ENCODE results near the gene MT1F.
A peak's percentile ranks its signal among the peaks of the same experiment; 100 is the strongest.

Gene MT1F

GRCh38 chr16:56611281-56611833, 46.4 kb upstream of the MT1F start:
- peak; percentile 55 for DNase-seq (ENCODE audit: low read depth)
- H3K4me3 ChIP-seq (ENCODE audit: low read length), result no peak overlapping the region
- TF ChIP-seq CTCF (conservative IDR thresholded peaks at IDR 0.05; ENCODE audit: low read length), result no peak

- no peak for DNase-seq (ENCODE audit: low read depth)
- no peak overlapping the region for H3K4me3 ChIP-seq (ENCODE audit: low read length)
- TF ChIP-seq CTCF (conservative IDR thresholded peaks at IDR 0.05; ENCODE audit: low read length), result no peak
These were observed 44.1 kb upstream of the MT1F start for GRCh38 chr16:56613706-56614105.

GRCh38 chr16:56614549-56614991, 43.2 kb upstream of the MT1F start:
- TF ChIP-seq CTCF (conservative IDR thresholded peaks at IDR 0.05; ENCODE audit: low read length), result no peak
- DNase-seq (ENCODE audit: low read depth), result peak; percentile 64
- H3K4me3 ChIP-seq (ENCODE audit: low read length), result no peak overlapping the region

GRCh38 chr16:56615353-56615752, 42.4 kb upstream of the MT1F start:
- DNase-seq (ENCODE audit: low read depth), result no peak
- no peak for TF ChIP-seq CTCF (conservative IDR thresholded peaks at IDR 0.05; ENCODE audit: low read length)
- no peak overlapping the region for H3K4me3 ChIP-seq (ENCODE audit: low read length)

GRCh38 chr16:56616608-56617211, 41.0 kb upstream of the MT1F start:
- peak overlapping the region; percentile 49 for H3K4me3 ChIP-seq (ENCODE audit: low read length)
- no peak for DNase-seq (ENCODE audit: low read depth)
- TF ChIP-seq CTCF (conservative IDR thresholded peaks at IDR 0.05; ENCODE audit: low read length), result no peak

GRCh38 chr16:56617212-56618085, 40.3 kb upstream of the MT1F start:
- peak; percentile 75 for DNase-seq (ENCODE audit: low read depth)
- peak overlapping the region; percentile 49 for H3K4me3 ChIP-seq (ENCODE audit: low read length)
- TF ChIP-seq CTCF (conservative IDR thresholded peaks at IDR 0.05; ENCODE audit: low read length), result no peak
